Small intestine (tissue), 7 donors: Measurements from ENCODE around the gene ACTG2. TPM values are rescaled to one million over a fixed set of nuclear protein-coding genes. Genes with fewer than 3 reads are reported as not detected.

Experiments
- DNase-seq, 2 donors: peaks; one replicate each; pipeline versions ENCODE4 v3.0.0 to v3.0.0-alpha.2; 2013
- FAIRE-seq: peaks from 2 replicates; lab custom pipeline; 2012; peaks lifted over from hg19 to GRCh38; lab: Jason Lieb, UNC
- H3K27ac ChIP-seq, 3 donors: one replicate each; pipeline ENCODE4 v1.5.1; 2013; ENCODE audit warnings: low read length in 2 of 3, mild to moderate bottlenecking in 2 of 3, control low read depth in 1 of 3, inconsistent platforms in 1 of 3, low read depth in 1 of 3, moderate library complexity in 1 of 3
- H3K27me3 ChIP-seq, 3 donors: one replicate each; pipeline ENCODE4 v1.6.1; 2013; ENCODE audit warnings: low read length in 3 of 3, inconsistent platforms in 1 of 3; ENCODE audit not compliant: control insufficient read depth in 3 of 3, insufficient read depth in 3 of 3
- H3K36me3 ChIP-seq, 3 donors: one replicate each; pipeline ENCODE4 v1.6.1; 2013; ENCODE audit warnings: low read length in 3 of 3, inconsistent platforms in 1 of 3, low read depth in 1 of 3, mild to moderate bottlenecking in 1 of 3, moderate library complexity in 1 of 3; ENCODE audit not compliant: control insufficient read depth in 3 of 3, insufficient read depth in 2 of 3
- H3K4me1 ChIP-seq, 3 donors: one replicate each; pipeline ENCODE4 v1.6.1; 2013; ENCODE audit warnings: low read length in 2 of 3, inconsistent platforms in 1 of 3, low read depth in 1 of 3, mild to moderate bottlenecking in 1 of 3, moderate library complexity in 1 of 3; ENCODE audit not compliant: control insufficient read depth in 3 of 3, insufficient read depth in 2 of 3
- H3K4me3 ChIP-seq, 3 donors: one replicate each; pipeline ENCODE4 v1.5.1; 2013; ENCODE audit warnings: low read length in 3 of 3, control low read depth in 1 of 3, inconsistent platforms in 1 of 3, low read depth in 1 of 3, mild to moderate bottlenecking in 1 of 3, moderate library complexity in 1 of 3
- H3K9me3 ChIP-seq, 2 donors: one replicate each; pipeline ENCODE4 v1.6.1; 2013; ENCODE audit warnings: low read depth in 1 of 2, low read length in 1 of 2; ENCODE audit not compliant: control insufficient read depth in 2 of 2, insufficient read depth in 1 of 2
- WGBS, 3 donors: extraction: QIAGEN DNeasy Blood & Tissue Kit; methylation state at CpG; one replicate each; pipeline ENCODE4 v1.1.7; 2013; 5-methylcytosine and 5-hydroxymethylcytosine counted together
- polyA plus RNA-seq, 4 donors: library from polyadenylated mRNA; stranded (reverse) in 3 of 4; unstranded in 1 of 4; fragments of 200-250 nt in 3 of 4; fragments of 120-200 nt in 1 of 4; gene quantifications; one replicate each; pipeline versions ENCODE4 v1.2.1 to v1.2.3, GENCODE V29; 2013
- donor health status: healthy with polysubstance abuse.
- donor health status: control.
- donor health status: control.
- donor health status: Bipolar disorder and iron deficiency.
- donor health status: healthy.

ACTG2 gene
- polyA plus RNA-seq, 4 donors: 2.0 to 108 (median 42.5) TPM

- FAIRE-seq (no peak), DNase-seq (no peak)
- H3K27ac ChIP-seq: no peak overlapping the region
- peaks cover 0 to 18% (median 0%) of the 10 kb centered on the region in 3 donors for H3K4me1 ChIP-seq
- 85 to 96% (median 87%) methylated on average over 12 of the region's 12 CpGs for WGBS, 3 donors
- no peak overlapping the region for H3K4me3 ChIP-seq
- H3K27me3 ChIP-seq: no peaks in the 10 kb centered on the region
- no peaks in the 10 kb centered on the region for H3K9me3 ChIP-seq
- peaks cover 10 to 53% (median 22%) of the 10 kb centered on the region in 3 donors for H3K36me3 ChIP-seq
Measured at GRCh38 chr2:73952499-73953446, 60.0 kb downstream of the ACTG2 start.

- no peaks in the 10 kb centered on the region for H3K4me1 ChIP-seq
- DNase-seq (no peak), FAIRE-seq (no peak)
- H3K27me3 ChIP-seq: no peaks in the 10 kb centered on the region
- no peak overlapping the region for H3K4me3 ChIP-seq
- 82 to 93% (median 91%) methylated on average over 5 of the region's 5 CpGs for WGBS, 3 donors
- H3K27ac ChIP-seq: no peak overlapping the region
- no peaks in the 10 kb centered on the region for H3K9me3 ChIP-seq
- peaks cover 10 to 55% (median 32%) of the 10 kb centered on the region in 3 donors for H3K36me3 ChIP-seq
Measured at GRCh38 chr2:73956218-73956865, 63.5 kb downstream of the ACTG2 start.

GRCh38 chr2:73961274-73961673 lies 68.5 kb downstream of the ACTG2 start:
- Histone ChIP-seq H3K4me3 (no peak overlapping the region), H3K27ac (no peak overlapping the region), H3K36me3 (peaks cover 5 to 23% (median 15%) of the 10 kb centered on the region in 3 donors), H3K9me3 (peaks cover 0 to 2% of the 10 kb centered on the region in 2 donors), H3K27me3 (no peaks in the 10 kb centered on the region), H3K4me1 (peaks cover 0 to 3% (median 0%) of the 10 kb centered on the region in 3 donors)
- FAIRE-seq: no peak
- 94 to 99% (median 98%) methylated on average over 4 of the region's 4 CpGs for WGBS, 3 donors
- no peak for DNase-seq

GRCh38 chr2:73961823-73962615 lies 69.2 kb downstream of the ACTG2 start:
- 84 to 91% (median 90%) methylated on average over 12 of the region's 12 CpGs for WGBS, 3 donors
- H3K9me3 ChIP-seq: peaks cover 0 to 2% of the 10 kb centered on the region in 2 donors
- H3K36me3 ChIP-seq: peaks cover 5 to 17% (median 15%) of the 10 kb centered on the region in 3 donors
- no peak for DNase-seq
- no peak overlapping the region for H3K4me3 ChIP-seq
- H3K4me1 ChIP-seq: peaks cover 0 to 3% (median 0%) of the 10 kb centered on the region in 3 donors
- no peak for FAIRE-seq
- no peaks in the 10 kb centered on the region for H3K27me3 ChIP-seq
- no peak overlapping the region for H3K27ac ChIP-seq

GRCh38 chr2:73962798-73963197 lies 70.0 kb downstream of the ACTG2 start:
- FAIRE-seq (no peak), DNase-seq (no peak)
- Histone ChIP-seq H3K9me3 (peaks cover 0 to 2% of the 10 kb centered on the region in 2 donors), H3K36me3 (peaks cover 4 to 16% (median 15%) of the 10 kb centered on the region in 3 donors), H3K4me3 (no peak overlapping the region), H3K27ac (no peak overlapping the region), H3K27me3 (no peaks in the 10 kb centered on the region), H3K4me1 (peaks cover 0 to 3% (median 0%) of the 10 kb centered on the region in 3 donors)
- 78 to 93% (median 88%) methylated on average over 5 of the region's 5 CpGs for WGBS, 3 donors

- Histone ChIP-seq H3K4me3 (no peak overlapping the region), H3K9me3 (peaks cover 0 to 2% of the 10 kb centered on the region in 2 donors), H3K27me3 (no peaks in the 10 kb centered on the region), H3K36me3 (peaks cover 0 to 15% (median 8%) of the 10 kb centered on the region in 3 donors), H3K4me1 (peaks cover 0 to 3% (median 0%) of the 10 kb centered on the region in 3 donors), H3K27ac (no peak overlapping the region)
- FAIRE-seq: no peak
- WGBS, 3 donors: 73 to 84% (median 76%) methylated on average over 13 of the region's 13 CpGs
- no peak for DNase-seq
Measured at GRCh38 chr2:73963385-73964120, 70.7 kb downstream of the ACTG2 start.

GRCh38 chr2:73964223-73964622 lies 71.4 kb downstream of the ACTG2 start:
- DNase-seq (no peak), FAIRE-seq (no peak)
- Histone ChIP-seq H3K36me3 (peaks cover 0 to 10% (median 1%) of the 10 kb centered on the region in 3 donors), H3K4me1 (peaks cover 0 to 3% (median 0%) of the 10 kb centered on the region in 3 donors), H3K9me3 (peaks cover 0 to 2% of the 10 kb centered on the region in 2 donors), H3K4me3 (no peak overlapping the region), H3K27me3 (no peaks in the 10 kb centered on the region), H3K27ac (no peak overlapping the region)
- WGBS, 3 donors: 66 to 85% (median 69%) methylated on average over 2 of the region's 2 CpGs
